Panc1 (cell line): ENCODE results near the gene LRRC71. TPM values are rescaled to one million over a fixed set of nuclear protein-coding genes. Genes with fewer than 3 reads are reported as not detected.

Source experiments
- ATAC-seq: fragments of 200-7000 bp; cut with Tn5 transposase; 2 replicates; pipeline ENCODE4 v1.9.1; 2020; ENCODE audit warnings: mild to moderate bottlenecking, moderate library complexity
- BruUV-seq: library from RNA; stranded (reverse); fragments of 400-500 nt; replicated peaks from 2 replicates; lab custom pipeline; 2021; lab: Mats Ljungman, UMichigan
- CTCF ChIA-PET: fragments of 300-600 bp; sonication (Branson Sonifier 250); formaldehyde crosslinking; loops from one replicate; lab custom pipeline; 2022; ENCODE audit warnings: antibody characterized with exemption; lab: Charles Lee
- POLR2A ChIA-PET: fragments of 300-600 bp; sonication (Branson Sonifier 250); formaldehyde crosslinking; loops from one replicate; lab custom pipeline; 2022; ENCODE audit warnings: antibody characterized with exemption; lab: Charles Lee
- DNase-seq: peaks from one replicate; pipeline ENCODE4 v3.0.0-alpha.2; 2010; ENCODE audit warnings: low read depth, low spot score
- H3K27ac ChIP-seq: 2 replicates; pipeline ENCODE4 v1.5.1; 2011; ENCODE audit warnings: mild to moderate bottlenecking, low read length, inconsistent platforms
- H3K27me3 ChIP-seq: fragments of 200-500 bp; sonication (Bioruptor generic); 2 replicates; pipeline ENCODE4 v1.6.0; 2014; ENCODE audit warnings: low read length, inconsistent platforms; ENCODE audit not compliant: control insufficient read depth, insufficient read depth
- H3K36me3 ChIP-seq: fragments of 200-500 bp; sonication (Bioruptor generic); 2 replicates; pipeline ENCODE4 v1.5.1; 2014; ENCODE audit warnings: inconsistent platforms, mild to moderate bottlenecking, low read length, moderate library complexity; ENCODE audit not compliant: control insufficient read depth, insufficient read depth
- H3K4me1 ChIP-seq: 2 replicates; pipeline ENCODE4 v1.5.1; 2011; ENCODE audit warnings: inconsistent platforms, mild to moderate bottlenecking, low read length, moderate library complexity; ENCODE audit not compliant: control insufficient read depth, insufficient read depth
- H3K4me3 ChIP-seq, 2 experiments: 2 replicates each; pipeline ENCODE4 v1.5.1; 2011 to 2012; ENCODE audit warnings: low read depth in 2 of 2, low read length in 2 of 2, mild to moderate bottlenecking in 2 of 2, inconsistent platforms in 1 of 2, moderate library complexity in 1 of 2
- H3K9me3 ChIP-seq: fragments of 200-500 bp; sonication (Bioruptor generic); 2 replicates; pipeline ENCODE4 v1.5.1; 2014; ENCODE audit warnings: low read depth, mild to moderate bottlenecking, inconsistent platforms, low read length, moderate library complexity; ENCODE audit not compliant: control insufficient read depth, insufficient read depth
- CTCF ChIP-seq: fragments of 450-650 bp; IDR thresholded peaks from 2 replicates; pipeline ENCODE4 v1.5.1; 2017; ENCODE audit warnings: mild to moderate bottlenecking
- POLR2AphosphoS5 ChIP-seq: IDR thresholded peaks from 2 replicates; pipeline ENCODE4 v1.6.1; 2012; ENCODE audit warnings: mild to moderate bottlenecking, low read depth, low read length, moderate library complexity
- REST ChIP-seq, 2 experiments: IDR thresholded peaks; 2 replicates each; pipeline ENCODE4 v1.6.1; 2011 to 2012; ENCODE audit warnings: low read depth in 2 of 2, control low read depth in 1 of 2, low read length in 1 of 2, mild to moderate bottlenecking in 1 of 2, moderate library complexity in 1 of 2; ENCODE audit not compliant: insufficient read depth in 1 of 2
- SIN3A ChIP-seq: IDR thresholded peaks from 2 replicates; pipeline ENCODE4 v1.6.1; 2012; ENCODE audit warnings: low read depth, mild to moderate bottlenecking, low read length, moderate library complexity, borderline replicate concordance; ENCODE audit not compliant: insufficient read depth
- TCF7L2 ChIP-seq: IDR thresholded peaks from 2 replicates; pipeline ENCODE4 v1.6.1; 2011; ENCODE audit warnings: mild to moderate bottlenecking, low read depth, low read length, inconsistent platforms
- in situ Hi-C: cut with HindIII; loops from 2 replicates; pipeline ENCODE4 v1.10.0; 2016; ENCODE audit warnings: low sequenced_read_pairs, low pct_unique_long_range_greater_than_20kb
- intact Hi-C: fragments of 100-400 bp; cut with micrococcal nuclease; formaldehyde crosslinking; loops from one replicate; pipeline ENCODE4 v1.10.0; 2022; ENCODE audit not compliant: unreplicated experiment
- total RNA-seq: library from RNA; stranded (reverse); gene quantifications from one replicate; pipeline ENCODE4 v1.2.1, GENCODE V29; 2021; ENCODE audit not compliant: unreplicated experiment

The LRRC71 gene
- total RNA-seq, 1 experiment from 2014 or later, result 0.77 TPM

- intact Hi-C loops (loop anchor here (10.0 kb wide), 1 partner anchor 66 kb away; the partner anchor contains the start of gene INSRR), in situ Hi-C loops (no loop called here)
- no TSS peak for BruUV-seq
- peak overlapping the region; percentile 28 to 47; a peak in 2 of 4 replicates for H3K4me3 ChIP-seq
- H3K4me1 ChIP-seq, result peaks cover 3% of the 10 kb centered on the region; the same call in 1 of the 2 replicates
- H3K9me3 ChIP-seq, result no peaks in the 10 kb centered on the region
- TF ChIP-seq SIN3A (no peak), POLR2AphosphoS5 (no peak), REST (IDR thresholded peaks at IDR 0.05; ENCODE audit: insufficient read depth in 1 of 2, low read depth in 2 of 2, low read length in 1 of 2) (no peak), TCF7L2 (no peak), CTCF (no peak)
- no peak overlapping the region for H3K27ac ChIP-seq
- DNase-seq (no peak), ATAC-seq (no peak)
- ChIA-PET POLR2A (no interaction called here), CTCF (interaction anchor here (0.7 to 1.3 kb wide), 2 partner anchors 23 to 286 kb away, joined by 3 to 10 read pairs; no protein-coding TSS in a partner anchor)
- H3K36me3 ChIP-seq, result no peaks in the 10 kb centered on the region
- H3K27me3 ChIP-seq, result no peaks in the 10 kb centered on the region
These were observed 659 bp downstream of the LRRC71 start for GRCh38 chr1:156921053-156921529.

- no TSS peak for BruUV-seq
- in situ Hi-C loops, result no loop called here
- Histone ChIP-seq H3K4me1 (peaks cover 6% of the 10 kb centered on the region; the same call in 1 of the 2 replicates), H3K4me3 (no peak overlapping the region), H3K36me3 (no peaks in the 10 kb centered on the region), H3K9me3 (no peaks in the 10 kb centered on the region), H3K27ac (no peak overlapping the region), H3K27me3 (no peaks in the 10 kb centered on the region)
- intact Hi-C loops, result loop anchor here (10.0 kb wide), 1 partner anchor 68 kb away; the partner anchor contains the start of gene INSRR
- no peak for DNase-seq
- TF ChIP-seq SIN3A (no peak), REST (IDR thresholded peaks at IDR 0.05; ENCODE audit: insufficient read depth in 1 of 2, low read depth in 2 of 2, low read length in 1 of 2) (no peak), CTCF (no peak), TCF7L2 (no peak), POLR2AphosphoS5 (no peak)
- CTCF ChIA-PET, result interaction anchor here (1.0 to 1.4 kb wide), 2 partner anchors 31 to 109 kb away, joined by 3 to 7 read pairs; no protein-coding TSS in a partner anchor
- no peak for ATAC-seq
- POLR2A ChIA-PET, result no interaction called here
These were observed 2.7 kb downstream of the LRRC71 start for GRCh38 chr1:156922986-156923669.
